DOHH2 (cell line): Measurements from ENCODE around the gene GABRR2.

Experiments
- EZH2phosphoT487 ChIP-seq: fragments of 200-600 bp; sonication (generic); IDR thresholded peaks from 2 replicates; pipeline ENCODE4 v1.6.1; 2017; ENCODE audit warnings: borderline replicate concordance, mild to moderate bottlenecking, antibody characterized with exemption, low read length, moderate library complexity, mixed read lengths
- TF ChIP-seq, protein P1 (sequence below): fragments of 200-600 bp; sonication (generic); IDR thresholded peaks from one replicate; pipeline ENCODE4 v1.5.1; 2014; ENCODE audit warnings: antibody characterized with exemption, mild to moderate bottlenecking, low read depth, low read length; ENCODE audit not compliant: poor library complexity, severe bottlenecking

DNA sequence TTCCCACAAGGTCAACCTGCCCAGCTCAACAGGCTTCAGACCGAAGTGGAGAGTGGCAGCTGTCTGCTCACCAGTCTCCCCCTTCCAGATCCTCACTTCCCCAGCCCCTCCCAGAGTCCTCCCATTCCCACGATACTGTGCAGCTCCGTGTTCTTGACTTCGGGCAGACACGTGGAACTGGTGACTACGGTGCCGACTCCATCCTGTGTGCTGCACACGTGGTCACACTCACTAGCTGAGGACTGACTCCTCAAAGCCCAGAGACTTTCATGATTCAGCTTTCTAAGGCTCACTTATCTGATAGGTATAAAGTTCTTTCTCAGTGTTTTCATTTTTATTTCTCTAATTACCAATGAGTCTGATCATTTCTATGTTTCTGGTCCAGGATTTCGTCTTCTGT is 32.4 kb downstream of the GABRR2 start:
- TF ChIP-seq, protein P1, sequence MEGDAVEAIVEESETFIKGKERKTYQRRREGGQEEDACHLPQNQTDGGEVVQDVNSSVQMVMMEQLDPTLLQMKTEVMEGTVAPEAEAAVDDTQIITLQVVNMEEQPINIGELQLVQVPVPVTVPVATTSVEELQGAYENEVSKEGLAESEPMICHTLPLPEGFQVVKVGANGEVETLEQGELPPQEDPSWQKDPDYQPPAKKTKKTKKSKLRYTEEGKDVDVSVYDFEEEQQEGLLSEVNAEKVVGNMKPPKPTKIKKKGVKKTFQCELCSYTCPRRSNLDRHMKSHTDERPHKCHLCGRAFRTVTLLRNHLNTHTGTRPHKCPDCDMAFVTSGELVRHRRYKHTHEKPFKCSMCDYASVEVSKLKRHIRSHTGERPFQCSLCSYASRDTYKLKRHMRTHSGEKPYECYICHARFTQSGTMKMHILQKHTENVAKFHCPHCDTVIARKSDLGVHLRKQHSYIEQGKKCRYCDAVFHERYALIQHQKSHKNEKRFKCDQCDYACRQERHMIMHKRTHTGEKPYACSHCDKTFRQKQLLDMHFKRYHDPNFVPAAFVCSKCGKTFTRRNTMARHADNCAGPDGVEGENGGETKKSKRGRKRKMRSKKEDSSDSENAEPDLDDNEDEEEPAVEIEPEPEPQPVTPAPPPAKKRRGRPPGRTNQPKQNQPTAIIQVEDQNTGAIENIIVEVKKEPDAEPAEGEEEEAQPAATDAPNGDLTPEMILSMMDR, result no peak
- TF ChIP-seq EZH2phosphoT487, result no peak
